ENCODE results near the gene TUBB. TPM values are rescaled to one million over a fixed set of nuclear protein-coding genes. Genes with fewer than 3 reads are reported as not detected.
A peak's percentile ranks its signal among the peaks of the same experiment; 100 is the strongest.

Gene TUBB
- total RNA-seq (1,000 to 10,000 TPM; 1,610 to 1,639 TPM), polyA plus RNA-seq (136 TPM)

DNA sequence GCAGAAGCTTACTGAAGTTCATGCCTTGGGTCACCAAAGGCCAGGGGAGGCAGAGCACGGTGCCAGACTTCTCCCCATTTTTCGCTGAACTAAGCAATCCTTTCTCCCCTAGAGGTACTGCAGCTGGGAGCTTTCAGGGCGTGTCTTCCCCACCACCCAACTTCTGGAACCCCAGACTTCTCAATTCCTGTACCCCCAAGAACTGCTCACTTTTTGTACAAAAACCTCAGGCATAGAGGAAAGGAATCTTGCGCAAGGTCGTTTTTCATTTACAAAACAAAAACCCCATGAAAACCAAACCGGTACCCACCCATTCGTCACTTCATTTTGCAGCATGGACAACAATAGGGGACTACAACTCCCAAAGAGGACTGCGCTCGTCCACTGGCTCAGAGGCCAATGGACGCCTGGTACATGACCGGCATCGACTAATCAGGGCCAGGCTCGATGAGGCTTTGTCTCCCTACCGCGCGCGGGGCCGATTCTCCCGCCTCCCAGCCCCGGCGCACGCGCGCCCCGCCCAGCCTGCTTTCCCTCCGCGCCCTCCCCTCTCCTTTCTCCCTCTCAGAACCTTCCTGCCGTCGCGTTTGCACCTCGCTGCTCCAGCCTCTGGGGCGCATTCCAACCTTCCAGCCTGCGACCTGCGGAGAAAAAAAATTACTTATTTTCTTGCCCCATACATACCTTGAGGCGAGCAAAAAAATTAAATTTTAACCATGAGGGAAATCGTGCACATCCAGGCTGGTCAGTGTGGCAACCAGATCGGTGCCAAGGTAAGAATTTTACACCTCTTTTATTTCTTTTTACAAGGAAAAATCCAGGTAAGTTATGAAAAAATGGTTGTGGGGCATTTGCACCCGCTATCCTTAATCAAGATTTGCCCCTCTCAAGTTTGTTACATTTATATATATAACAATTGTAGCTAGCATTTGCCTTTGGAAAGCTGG lies at the start of gene TUBB:
TUBB (plus strand) TSS at position 562 of the 947 bp plus-strand sequence; CDS start at position 717, 155 bp downstream.
- ChIA-PET CTCF (interaction anchor here (3.6 to 17.1 kb wide), 4 partner anchors 11 to 178 kb away, joined by 16 to 697 read pairs (median 36); partner anchors contain the start of genes DHX16 and NRM), POLR2A (interaction anchor here (0.6 to 7.4 kb wide), 6 partner anchors 29 to 105 kb away, joined by 5 to 142 read pairs (median 8); partner anchors contain the start of genes MRPS18B and PPP1R10)
- Histone ChIP-seq H3K27ac (ENCODE audit: low read depth, low read length) (peak within 1 kb of the TSS; percentile 91), H3K36me3 (ENCODE audit: insufficient read depth, low read length) (peaks cover 22% of the 10 kb centered on the region), H3K27me3 (ENCODE audit: insufficient read depth, low read length, poor library complexity, severe bottlenecking) (no peaks in the 10 kb centered on the region), H3K4me3 (ENCODE audit: low read length) (peak within 1 kb of the TSS; percentile 95), H3K9me3 (ENCODE audit: low read length) (no peaks in the 10 kb centered on the region), H3K4me1 (ENCODE audit: insufficient read depth, low read length) (peaks cover 32% of the 10 kb centered on the region)
- peaks cover 0 to 6% of the 10 kb centered on the region in 2 donors for H3K27me3 Mint-ChIP-seq
- peak; percentile 93 to 97 (median 94) for DNase-seq
- H3K4me3 Mint-ChIP-seq = peak within 1 kb of the TSS; percentile 91 to 99 (median 98)
- peaks cover 3 to 53% (median 17%) of the 10 kb centered on the region in 3 donors for H3K36me3 Mint-ChIP-seq
- peaks cover 57 to 74% (median 60%) of the 10 kb centered on the region in 3 donors for H3K4me1 Mint-ChIP-seq
- peak within 1 kb of the TSS; percentile 78 to 98 (median 96) for H3K27ac Mint-ChIP-seq
- no peaks in the 10 kb centered on the region for H3K9me3 Mint-ChIP-seq

DNA sequence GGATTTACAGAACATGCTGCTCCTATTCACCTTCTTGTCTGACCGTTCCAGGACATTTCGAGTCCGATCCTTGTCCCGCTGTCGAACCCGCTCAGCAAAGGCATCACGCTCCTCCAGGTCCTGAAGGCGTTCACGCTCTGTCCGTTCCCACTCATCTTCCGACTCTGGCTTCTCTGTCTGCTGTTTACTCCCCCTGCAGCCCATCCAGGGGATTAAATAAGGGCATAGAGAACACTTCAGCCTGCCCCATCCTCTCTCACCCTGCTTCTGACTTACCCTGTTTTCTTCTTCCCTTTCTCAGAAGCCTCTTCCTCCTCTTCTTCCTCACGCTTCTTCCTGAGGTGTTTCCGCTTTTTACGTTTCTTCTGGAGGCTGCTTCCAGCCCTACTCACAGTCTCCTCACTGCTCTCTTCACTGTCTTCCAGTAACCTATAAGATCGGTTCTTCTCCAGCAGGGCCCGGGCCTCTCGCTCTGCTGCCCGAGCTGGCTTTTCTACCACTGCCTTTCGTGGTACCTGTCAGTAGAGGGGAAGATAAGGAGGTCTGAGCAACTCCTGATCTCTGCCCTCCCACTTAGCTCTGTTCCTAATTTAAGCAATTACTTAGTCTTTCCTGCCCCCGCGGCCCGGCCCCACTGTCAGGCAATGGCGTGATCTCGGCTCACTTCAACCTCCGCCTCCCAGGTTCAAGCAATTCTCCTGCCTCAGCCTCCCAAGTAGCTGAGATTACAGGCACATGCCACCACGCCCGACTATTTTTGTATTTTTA lies 49.2 kb upstream of the TUBB start:
- POLR2A ChIA-PET = no interaction called here

DNA sequence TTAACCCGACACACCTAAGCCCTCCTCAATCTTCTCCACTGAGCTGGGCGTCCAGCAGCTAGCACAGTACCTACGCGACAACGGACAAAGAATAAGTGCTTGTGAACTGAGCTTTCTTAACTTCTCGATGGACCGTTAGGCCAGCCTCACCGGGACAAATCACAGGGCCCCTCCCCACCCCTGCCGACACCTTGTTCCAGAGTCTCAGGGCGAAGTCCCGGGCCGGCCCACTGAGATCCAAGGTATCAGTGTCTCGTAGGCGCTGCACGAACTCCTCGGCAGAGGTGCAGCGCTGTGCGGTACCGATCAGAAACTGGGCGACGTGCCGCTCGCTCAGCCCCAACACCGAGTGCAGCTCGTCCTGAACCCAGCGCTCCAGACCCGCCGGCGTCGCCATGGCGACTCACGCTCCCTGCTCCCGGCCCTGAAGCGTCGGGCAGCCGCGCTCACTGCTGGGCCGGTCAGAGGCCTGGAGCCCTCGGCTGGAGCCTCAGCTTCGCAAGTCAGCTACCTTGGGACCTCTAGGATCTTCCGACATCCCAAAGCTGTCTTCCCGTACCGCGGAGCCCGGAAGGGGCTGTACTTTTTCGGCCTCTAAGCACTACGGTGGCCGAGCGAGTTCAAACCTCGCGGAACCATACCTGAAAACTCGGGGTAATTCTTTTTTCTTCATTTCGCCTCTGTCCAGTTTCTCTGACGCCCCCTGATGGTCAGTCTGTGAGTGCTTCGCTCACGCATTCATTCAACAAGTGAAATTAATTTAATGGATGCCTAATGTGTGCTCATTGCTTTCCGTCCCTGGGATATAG lies 47.5 kb upstream of the TUBB start, which contains the start of gene DHX16:
DHX16 (minus strand) TSS at position 562 of the 809 bp plus-strand sequence; CDS start at position 397, 165 bp downstream.
- no peaks in the 10 kb centered on the region for H3K27me3 ChIP-seq (ENCODE audit: insufficient read depth, low read length, poor library complexity, severe bottlenecking)
- H3K27ac Mint-ChIP-seq = peak within 1 kb of the TSS; percentile 74 to 92 (median 86)
- no peaks in the 10 kb centered on the region for H3K27me3 Mint-ChIP-seq
- ChIA-PET POLR2A (interaction anchor here (0.7 to 1.1 kb wide), 5 partner anchors 15 to 58 kb away, joined by 3 to 5 read pairs (median 4); partner anchors contain the start of genes ATAT1, MDC1, MRPS18B and PPP1R10), CTCF (interaction anchor here (0.6 to 17.6 kb wide), 24 partner anchors 10 to 252 kb away, joined by 3 to 697 read pairs (median 4); partner anchors contain the start of genes ABCF1, MDC1, MRPS18B and TUBB)
- peak within 1 kb of the TSS; percentile 67 for H3K27ac ChIP-seq (ENCODE audit: low read depth, low read length)
- peak within 1 kb of the TSS; percentile 77 to 97 (median 89) for H3K4me3 Mint-ChIP-seq
- peaks cover 38% of the 10 kb centered on the region for H3K36me3 ChIP-seq (ENCODE audit: insufficient read depth, low read length)
- H3K4me1 Mint-ChIP-seq = peaks cover 30 to 42% (median 40%) of the 10 kb centered on the region in 3 donors
- no peaks in the 10 kb centered on the region for H3K9me3 Mint-ChIP-seq
- peaks cover 8 to 56% (median 14%) of the 10 kb centered on the region in 3 donors for H3K36me3 Mint-ChIP-seq
- peak; percentile 82 to 92 (median 84) for DNase-seq
- H3K4me1 ChIP-seq (ENCODE audit: insufficient read depth, low read length) = peaks cover 18% of the 10 kb centered on the region
- no peaks in the 10 kb centered on the region for H3K9me3 ChIP-seq (ENCODE audit: low read length)
- H3K4me3 ChIP-seq (ENCODE audit: low read length) = peak within 1 kb of the TSS; percentile 80

More for the DNA sequence above, 49.2 kb upstream of the TUBB start:
- Mint-ChIP-seq H3K9me3 (no peaks in the 10 kb centered on the region), H3K27ac (peak overlapping the region in 6 of 8 donors; percentile 10 to 93 (median 76)), H3K27me3 (no peaks in the 10 kb centered on the region), H3K4me3 (peak overlapping the region; percentile 28 to 89 (median 74)), H3K4me1 (peaks cover 27 to 38% (median 34%) of the 10 kb centered on the region in 3 donors), H3K36me3 (peaks cover under 1 to 54% (median 7%) of the 10 kb centered on the region in 3 donors)
- CTCF ChIA-PET = interaction anchor here (1.6 to 17.6 kb wide), 6 partner anchors 12 to 189 kb away, joined by 4 to 697 read pairs (median 14); partner anchors contain the start of genes MDC1 and TUBB
- H3K27me3 ChIP-seq (ENCODE audit: insufficient read depth, low read length, poor library complexity, severe bottlenecking) = no peaks in the 10 kb centered on the region
- H3K4me3 ChIP-seq (ENCODE audit: low read length) = no peak overlapping the region
- peaks cover 18% of the 10 kb centered on the region for H3K4me1 ChIP-seq (ENCODE audit: insufficient read depth, low read length)
- H3K9me3 ChIP-seq (ENCODE audit: low read length) = no peaks in the 10 kb centered on the region
- H3K36me3 ChIP-seq (ENCODE audit: insufficient read depth, low read length) = peaks cover 25% of the 10 kb centered on the region
- no peak for DNase-seq
- no peak overlapping the region for H3K27ac ChIP-seq (ENCODE audit: low read depth, low read length)

- peaks cover 12 to 60% (median 14%) of the 10 kb centered on the region in 3 donors for H3K36me3 Mint-ChIP-seq
- H3K4me1 Mint-ChIP-seq = peaks cover 43 to 50% (median 49%) of the 10 kb centered on the region in 3 donors
- no peaks in the 10 kb centered on the region for H3K27me3 ChIP-seq (ENCODE audit: insufficient read depth, low read length, poor library complexity, severe bottlenecking)
- H3K4me3 ChIP-seq (ENCODE audit: low read length) = no peak overlapping the region
- peak overlapping the region in 2 of 7 donors; percentile 68 to 69 for H3K4me3 Mint-ChIP-seq
- H3K27ac ChIP-seq (ENCODE audit: low read depth, low read length) = no peak overlapping the region
- peak overlapping the region in 5 of 8 donors; percentile 47 to 83 (median 77) for H3K27ac Mint-ChIP-seq
- ChIA-PET POLR2A (interaction anchor here (1.0 kb wide), 1 partner anchor 45 kb away, joined by 4 read pairs; no protein-coding TSS in a partner anchor), CTCF (interaction anchor here (1.5 to 17.6 kb wide), 3 partner anchors 27 to 135 kb away, joined by 4 to 697 read pairs (median 21); partner anchors contain the start of genes MDC1 and TUBB)
- H3K9me3 Mint-ChIP-seq = no peaks in the 10 kb centered on the region
- H3K9me3 ChIP-seq (ENCODE audit: low read length) = no peaks in the 10 kb centered on the region
- H3K27me3 Mint-ChIP-seq = no peaks in the 10 kb centered on the region
- peaks cover 40% of the 10 kb centered on the region for H3K4me1 ChIP-seq (ENCODE audit: insufficient read depth, low read length)
- peaks cover 30% of the 10 kb centered on the region for H3K36me3 ChIP-seq (ENCODE audit: insufficient read depth, low read length)
- no peak for DNase-seq
Observed at GRCh38 chr6:30676660-30677285, 43.4 kb upstream of the TUBB start.

GRCh38 chr6:30678964-30679726 lies 41.0 kb upstream of the TUBB start:
- no peaks in the 10 kb centered on the region for H3K9me3 ChIP-seq (ENCODE audit: low read length)
- POLR2A ChIA-PET = interaction anchor here (0.6 to 8.1 kb wide), 9 partner anchors 9 to 137 kb away, joined by 3 to 142 read pairs (median 6); partner anchors contain the start of genes MDC1 and TUBB
- peaks cover 30% of the 10 kb centered on the region for H3K36me3 ChIP-seq (ENCODE audit: insufficient read depth, low read length)
- peak; percentile 86 to 93 (median 90) for DNase-seq
- no peaks in the 10 kb centered on the region for H3K27me3 ChIP-seq (ENCODE audit: insufficient read depth, low read length, poor library complexity, severe bottlenecking)
- peaks cover 42 to 51% (median 44%) of the 10 kb centered on the region in 3 donors for H3K4me1 Mint-ChIP-seq
- H3K4me1 ChIP-seq (ENCODE audit: insufficient read depth, low read length) = peaks cover 38% of the 10 kb centered on the region
- peak overlapping the region; percentile 92 for H3K4me3 ChIP-seq (ENCODE audit: low read length)
- peak overlapping the region; percentile 53 for H3K27ac ChIP-seq (ENCODE audit: low read depth, low read length)
- H3K4me3 Mint-ChIP-seq = peak overlapping the region; percentile 95 to 100 (median 99)
- CTCF ChIA-PET = interaction anchor here (0.5 to 17.6 kb wide), 56 partner anchors 9 to 400 kb away, joined by 3 to 697 read pairs (median 4); partner anchors contain the start of genes IER3, MDC1, MRPS18B and NRM
- H3K27ac Mint-ChIP-seq = peak overlapping the region; percentile 80 to 100 (median 99)
- H3K27me3 Mint-ChIP-seq = no peaks in the 10 kb centered on the region
- no peaks in the 10 kb centered on the region for H3K9me3 Mint-ChIP-seq
- H3K36me3 Mint-ChIP-seq = peaks cover 16 to 75% (median 22%) of the 10 kb centered on the region in 3 donors

Measured in CD8-positive, alpha-beta memory T cell (primary cell).